22Rv1 (cell line): ENCODE measurements around the gene DDX31.

Experiments
- CTCF ChIP-seq: fragments of 450-650 bp; IDR thresholded peaks from 2 replicates; pipeline ENCODE4 v1.5.1; 2017; ENCODE audit warnings: mild to moderate bottlenecking
- ZFX ChIP-seq: fragments of 450-650 bp; IDR thresholded peaks from 2 replicates; pipeline ENCODE4 v1.6.1; 2017; ENCODE audit warnings: antibody characterized with exemption, borderline replicate concordance

- no peak for TF ChIP-seq CTCF
- TF ChIP-seq ZFX: no peak
Measured at GRCh38 chr9:132697230-132697629, 27.4 kb upstream of the DDX31 start.
